ENCODE results near the gene ZCCHC14.

The ZCCHC14 gene

DNA sequence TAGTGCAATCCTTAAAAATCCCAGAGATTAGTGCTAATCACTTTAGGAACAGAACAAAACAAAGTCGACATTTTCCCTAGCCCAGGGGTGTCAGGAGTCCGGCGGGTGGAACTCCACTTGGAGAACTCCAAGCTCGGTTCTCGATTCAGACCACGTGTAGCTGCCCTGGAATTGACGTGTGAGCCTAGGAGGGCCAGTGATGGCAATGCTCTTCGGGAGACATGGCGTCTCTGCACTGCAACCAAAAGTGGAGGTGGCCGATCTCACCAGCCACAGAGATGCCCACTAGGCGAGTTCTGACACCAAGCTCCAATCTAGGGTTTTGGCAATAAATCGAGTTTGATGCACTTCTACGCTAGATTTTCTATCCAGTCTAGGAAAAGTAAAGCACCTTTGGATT is 83.0 kb downstream of the ZCCHC14 start:
- Histone ChIP-seq H2AFZ (ENCODE audit: low read depth, low read length, severe bottlenecking) (no peak overlapping the region), H3F3A (ENCODE audit: insufficient read depth) (no peaks in the 10 kb centered on the region), H4K20me1 (ENCODE audit: low read depth, low read length) (no peaks in the 10 kb centered on the region), H3K36me3 (ENCODE audit: low read length) (no peaks in the 10 kb centered on the region), H3K27me3 (ENCODE audit: low read length) (no peaks in the 10 kb centered on the region), H3K79me2 (ENCODE audit: insufficient read depth, low read length) (no peaks in the 10 kb centered on the region), H3K9me3 (ENCODE audit: insufficient read depth, low read length) (no peaks in the 10 kb centered on the region), H3K9ac (ENCODE audit: low read length) (no peak overlapping the region), H3K9me2 (replicated peaks; ENCODE audit: insufficient read depth, low read length) (no peaks in the 10 kb centered on the region), H3K27ac (ENCODE audit: low read depth, low read length) (no peak overlapping the region), H3K4me3 (ENCODE audit: insufficient read depth, low read length, poor library complexity, severe bottlenecking) (no peak overlapping the region), H3K4me2 (ENCODE audit: low read depth, low read length, poor library complexity, severe bottlenecking) (no peak overlapping the region)
- no peak for TF ChIP-seq EZH2phosphoT487 (conservative IDR thresholded peaks at IDR 0.05; ENCODE audit: low read length)
- TF ChIP-seq, protein P1, sequence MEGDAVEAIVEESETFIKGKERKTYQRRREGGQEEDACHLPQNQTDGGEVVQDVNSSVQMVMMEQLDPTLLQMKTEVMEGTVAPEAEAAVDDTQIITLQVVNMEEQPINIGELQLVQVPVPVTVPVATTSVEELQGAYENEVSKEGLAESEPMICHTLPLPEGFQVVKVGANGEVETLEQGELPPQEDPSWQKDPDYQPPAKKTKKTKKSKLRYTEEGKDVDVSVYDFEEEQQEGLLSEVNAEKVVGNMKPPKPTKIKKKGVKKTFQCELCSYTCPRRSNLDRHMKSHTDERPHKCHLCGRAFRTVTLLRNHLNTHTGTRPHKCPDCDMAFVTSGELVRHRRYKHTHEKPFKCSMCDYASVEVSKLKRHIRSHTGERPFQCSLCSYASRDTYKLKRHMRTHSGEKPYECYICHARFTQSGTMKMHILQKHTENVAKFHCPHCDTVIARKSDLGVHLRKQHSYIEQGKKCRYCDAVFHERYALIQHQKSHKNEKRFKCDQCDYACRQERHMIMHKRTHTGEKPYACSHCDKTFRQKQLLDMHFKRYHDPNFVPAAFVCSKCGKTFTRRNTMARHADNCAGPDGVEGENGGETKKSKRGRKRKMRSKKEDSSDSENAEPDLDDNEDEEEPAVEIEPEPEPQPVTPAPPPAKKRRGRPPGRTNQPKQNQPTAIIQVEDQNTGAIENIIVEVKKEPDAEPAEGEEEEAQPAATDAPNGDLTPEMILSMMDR (IDR thresholded peaks at IDR 0.05; ENCODE audit: insufficient read depth, low read length, poor library complexity, severe bottlenecking), result no peak

DNA sequence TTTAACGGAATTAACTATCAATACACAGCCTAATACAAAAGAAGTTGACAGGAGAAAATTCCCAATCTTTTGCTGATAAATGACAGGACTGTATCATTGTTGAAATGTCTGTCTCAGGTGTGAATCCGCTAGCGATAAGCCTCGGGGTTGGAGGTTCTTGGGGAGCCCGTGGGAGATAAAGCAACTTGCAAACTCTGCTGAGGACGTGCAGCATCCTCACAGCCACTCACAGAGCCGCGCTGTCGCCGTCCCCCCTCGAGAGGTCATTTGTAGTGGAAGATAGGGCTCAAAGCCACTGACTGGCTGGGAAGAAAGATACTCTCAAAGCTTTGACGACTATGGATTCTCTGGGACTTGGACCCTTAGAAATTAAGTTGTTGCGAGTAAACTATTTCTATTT is 83.7 kb downstream of the ZCCHC14 start:
- Histone ChIP-seq H3K9ac (ENCODE audit: low read length) (no peak overlapping the region), H2AFZ (ENCODE audit: low read depth, low read length, severe bottlenecking) (no peak overlapping the region), H4K20me1 (ENCODE audit: low read depth, low read length) (no peaks in the 10 kb centered on the region), H3K79me2 (ENCODE audit: insufficient read depth, low read length) (no peaks in the 10 kb centered on the region), H3F3A (ENCODE audit: insufficient read depth) (no peaks in the 10 kb centered on the region), H3K4me2 (ENCODE audit: low read depth, low read length, poor library complexity, severe bottlenecking) (no peak overlapping the region), H3K9me2 (replicated peaks; ENCODE audit: insufficient read depth, low read length) (no peaks in the 10 kb centered on the region), H3K27me3 (ENCODE audit: low read length) (no peaks in the 10 kb centered on the region), H3K27ac (ENCODE audit: low read depth, low read length) (no peak overlapping the region), H3K9me3 (ENCODE audit: insufficient read depth, low read length) (no peaks in the 10 kb centered on the region), H3K4me3 (ENCODE audit: insufficient read depth, low read length, poor library complexity, severe bottlenecking) (no peak overlapping the region), H3K36me3 (ENCODE audit: low read length) (no peaks in the 10 kb centered on the region)
- TF ChIP-seq EZH2phosphoT487 (conservative IDR thresholded peaks at IDR 0.05; ENCODE audit: low read length), result no peak
- TF ChIP-seq, protein P1 (IDR thresholded peaks at IDR 0.05; ENCODE audit: insufficient read depth, low read length, poor library complexity, severe bottlenecking), result no peak

DNA sequence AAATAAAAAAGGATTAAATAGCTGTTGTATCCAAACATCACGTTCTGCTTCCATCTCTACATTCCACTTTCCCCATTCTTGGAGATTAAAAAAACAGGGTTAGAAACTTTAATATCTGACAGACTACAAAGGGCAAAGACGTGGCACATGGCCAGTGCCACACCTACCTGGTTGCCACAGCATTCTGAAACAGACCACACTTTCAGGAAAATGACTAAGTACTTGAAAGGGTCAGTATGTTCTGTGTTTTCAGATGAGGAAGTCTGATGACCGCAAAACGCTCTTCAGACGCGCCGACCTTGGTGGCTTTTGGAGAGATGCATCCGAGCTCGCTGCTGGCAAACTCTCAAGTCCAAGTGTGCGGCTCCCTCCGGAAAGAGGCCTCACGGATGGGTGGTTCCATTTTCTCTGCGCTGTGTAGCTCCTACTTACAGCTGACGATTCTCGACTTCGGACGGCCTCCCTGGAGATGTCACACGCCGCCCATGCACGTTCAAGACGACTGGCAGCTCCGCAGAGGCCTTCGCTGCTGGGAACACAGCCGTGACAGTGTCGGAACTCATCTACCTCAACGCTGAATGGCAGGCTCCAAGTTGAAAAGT is 85.2 kb downstream of the ZCCHC14 start:
- Histone ChIP-seq H3K36me3 (ENCODE audit: low read length) (no peaks in the 10 kb centered on the region; the same call in 1 of the 2 replicates), H3K27ac (ENCODE audit: low read depth, low read length) (no peak overlapping the region), H3K4me3 (ENCODE audit: insufficient read depth, low read length, poor library complexity, severe bottlenecking) (no peak overlapping the region), H4K20me1 (ENCODE audit: low read depth, low read length) (no peaks in the 10 kb centered on the region), H3K9me3 (ENCODE audit: insufficient read depth, low read length) (no peaks in the 10 kb centered on the region), H3K9ac (ENCODE audit: low read length) (no peak overlapping the region), H2AFZ (ENCODE audit: low read depth, low read length, severe bottlenecking) (no peak overlapping the region), H3K27me3 (ENCODE audit: low read length) (no peaks in the 10 kb centered on the region), H3K4me2 (ENCODE audit: low read depth, low read length, poor library complexity, severe bottlenecking) (no peak overlapping the region), H3K9me2 (replicated peaks; ENCODE audit: insufficient read depth, low read length) (no peaks in the 10 kb centered on the region), H3F3A (ENCODE audit: insufficient read depth) (no peaks in the 10 kb centered on the region), H3K79me2 (ENCODE audit: insufficient read depth, low read length) (no peaks in the 10 kb centered on the region)
- TF ChIP-seq EZH2phosphoT487 (conservative IDR thresholded peaks at IDR 0.05; ENCODE audit: low read length), result no peak
- TF ChIP-seq, protein P1 (IDR thresholded peaks at IDR 0.05; ENCODE audit: insufficient read depth, low read length, poor library complexity, severe bottlenecking), result no peak
